ENCODE data around the gene RREB1. TPM values are rescaled to one million over a fixed set of nuclear protein-coding genes. Genes with fewer than 3 reads are reported as not detected.

Gene RREB1
- total and polyA plus RNA-seq, 2 donors (not counting 3 experiments of a cell fraction or from before 2014, with no cell fraction given), result 3.7 to 33.0 TPM

DNA sequence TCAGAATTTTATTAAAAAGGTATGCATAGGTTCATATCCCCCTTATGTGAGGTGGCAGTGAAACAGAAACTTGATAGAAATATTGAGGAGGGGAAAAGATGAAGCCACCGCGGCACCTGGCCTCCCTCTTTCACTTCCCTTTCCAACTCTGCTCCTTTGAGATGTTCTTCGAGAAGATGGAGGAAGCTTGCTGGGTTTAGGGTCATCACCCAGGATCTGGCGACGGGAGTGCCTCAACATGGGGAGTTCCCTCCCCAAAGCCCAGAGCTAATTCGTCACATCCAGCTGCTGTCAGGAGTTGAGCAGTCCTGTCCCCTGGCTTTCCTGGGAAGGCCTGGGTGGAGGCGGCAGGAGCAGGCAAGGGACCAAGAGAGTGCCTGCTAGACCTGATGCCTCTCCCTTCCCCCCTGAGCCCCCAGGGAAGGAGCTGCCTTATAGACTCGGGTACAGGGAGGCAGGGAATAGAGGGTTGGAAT is 29.1 kb downstream of the RREB1 start:
- H3K27me3 ChIP-seq (ENCODE audit: control insufficient read depth in 2 of 2, insufficient read depth in 2 of 2, low read length in 2 of 2), result no peaks in the 10 kb centered on the region
- CTCF ChIA-PET, result interaction anchor here (0.9 to 1.4 kb wide), 4 partner anchors 28 to 440 kb away, joined by 3 to 7 read pairs (median 4); no protein-coding TSS in a partner anchor

More for the DNA sequence above, 29.1 kb downstream of the RREB1 start:
- Histone ChIP-seq H3K4me2 (ENCODE audit: insufficient read depth, low read length) (no peak overlapping the region), H2AFZ (ENCODE audit: low read depth, low read length) (no peak overlapping the region), H3K9me3 (replicated peaks; ENCODE audit: control insufficient read depth, insufficient read depth, low read length) (no peaks in the 10 kb centered on the region), H3K36me3 (ENCODE audit: control insufficient read depth in 2 of 2, extremely low read depth in 1 of 2, insufficient read depth in 2 of 2, low read length in 2 of 2) (no peaks in the 10 kb centered on the region), H4K20me1 (replicated peaks; ENCODE audit: control insufficient read depth, extremely low read depth, insufficient read depth, low read length) (peaks cover 2% of the 10 kb centered on the region), H3K79me2 (ENCODE audit: control insufficient read depth, insufficient read depth, low read length) (peaks cover 64% of the 10 kb centered on the region), H3K4me3 (replicated peaks in 1 of 3; ENCODE audit: insufficient read depth in 1 of 3, low read depth in 1 of 3, low read length in 3 of 3) (no peak overlapping the region), H3K4me1 (ENCODE audit: control insufficient read depth, extremely low read depth, insufficient read depth, low read length) (peaks cover 28% of the 10 kb centered on the region), H3K9ac (replicated peaks; ENCODE audit: extremely low read depth, insufficient read depth, low read length) (no peak overlapping the region), H3K27ac (ENCODE audit: insufficient read depth, low read depth, low read length) (no peak overlapping the region), H3K9me1 (replicated peaks; ENCODE audit: control insufficient read depth, extremely low read depth, insufficient read depth, low read length) (no peaks in the 10 kb centered on the region)
- DNase-seq (ENCODE audit: low read depth, low spot score), result no peak
- intact Hi-C loops (cut with micrococcal nuclease) (no loop called here), dilution Hi-C loops (cut with MboI; ENCODE audit: extremely low pct_ligation_motif_present, low sequenced_read_pairs) (no loop called here)
- POLR2A ChIA-PET, result interaction anchor here (0.6 kb wide), 1 partner anchor 22 kb away, joined by 3 read pairs; no protein-coding TSS in a partner anchor
- TF ChIP-seq POLR2AphosphoS5 (IDR thresholded peaks at IDR 0.05; ENCODE audit: insufficient read depth, low read depth, low read length) (no peak), MYC (IDR thresholded peaks at IDR 0.05; ENCODE audit: low read depth, low read length) (no peak), EZH2 (IDR thresholded peaks at IDR 0.05; ENCODE audit: borderline replicate concordance, low read depth, low read length, severe bottlenecking) (no peak), POLR2A (IDR thresholded peaks at IDR 0.05; ENCODE audit: low read depth, low read length) (no peak), FOS (IDR thresholded peaks at IDR 0.05; ENCODE audit: borderline replicate concordance, insufficient read depth, low read length) (no peak), GATA2 (IDR thresholded peaks at IDR 0.05; ENCODE audit: insufficient read depth, insufficient read length, low read depth, low read length) (no peak)
- TF ChIP-seq, protein P1, sequence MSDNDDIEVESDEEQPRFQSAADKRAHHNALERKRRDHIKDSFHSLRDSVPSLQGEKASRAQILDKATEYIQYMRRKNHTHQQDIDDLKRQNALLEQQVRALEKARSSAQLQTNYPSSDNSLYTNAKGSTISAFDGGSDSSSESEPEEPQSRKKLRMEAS (IDR thresholded peaks at IDR 0.05; ENCODE audit: insufficient read depth, insufficient read length), result no peak
- TF ChIP-seq, protein P2, sequence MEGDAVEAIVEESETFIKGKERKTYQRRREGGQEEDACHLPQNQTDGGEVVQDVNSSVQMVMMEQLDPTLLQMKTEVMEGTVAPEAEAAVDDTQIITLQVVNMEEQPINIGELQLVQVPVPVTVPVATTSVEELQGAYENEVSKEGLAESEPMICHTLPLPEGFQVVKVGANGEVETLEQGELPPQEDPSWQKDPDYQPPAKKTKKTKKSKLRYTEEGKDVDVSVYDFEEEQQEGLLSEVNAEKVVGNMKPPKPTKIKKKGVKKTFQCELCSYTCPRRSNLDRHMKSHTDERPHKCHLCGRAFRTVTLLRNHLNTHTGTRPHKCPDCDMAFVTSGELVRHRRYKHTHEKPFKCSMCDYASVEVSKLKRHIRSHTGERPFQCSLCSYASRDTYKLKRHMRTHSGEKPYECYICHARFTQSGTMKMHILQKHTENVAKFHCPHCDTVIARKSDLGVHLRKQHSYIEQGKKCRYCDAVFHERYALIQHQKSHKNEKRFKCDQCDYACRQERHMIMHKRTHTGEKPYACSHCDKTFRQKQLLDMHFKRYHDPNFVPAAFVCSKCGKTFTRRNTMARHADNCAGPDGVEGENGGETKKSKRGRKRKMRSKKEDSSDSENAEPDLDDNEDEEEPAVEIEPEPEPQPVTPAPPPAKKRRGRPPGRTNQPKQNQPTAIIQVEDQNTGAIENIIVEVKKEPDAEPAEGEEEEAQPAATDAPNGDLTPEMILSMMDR (IDR thresholded peaks at IDR 0.05; ENCODE audit: extremely low read depth in 1 of 2, insufficient read depth in 1 of 2, low read depth in 1 of 2, low read length in 2 of 2), result no peak
- no TSS peak for BruUV-seq (replicated peaks)
- no peak for FAIRE-seq

Data from endothelial cell of umbilical vein (primary cell).